ENCODE results near the gene AJAP1. TPM values are rescaled to one million over a fixed set of nuclear protein-coding genes. Genes with fewer than 3 reads are reported as not detected.

The AJAP1 gene
- total RNA-seq, 2 donors from 2014 or later = 0.05 to 0.46 TPM

GRCh38 chr1:4622821-4623220 is 31.6 kb upstream of the AJAP1 start:
- DNase-seq (no peak), ATAC-seq (replicated peaks in 1 of 2) (no peak)
- no peaks in the 10 kb centered on the region for H3K9me3 Mint-ChIP-seq
- H3K4me3 Mint-ChIP-seq = no peak overlapping the region
- no peaks in the 10 kb centered on the region for H3K36me3 Mint-ChIP-seq (ENCODE audit: insufficient read depth in 2 of 2)
- H3K27ac Mint-ChIP-seq = no peak overlapping the region
- no peaks in the 10 kb centered on the region for H3K4me1 Mint-ChIP-seq (ENCODE audit: low read depth)
- no peaks in the 10 kb centered on the region for H3K27me3 Mint-ChIP-seq (ENCODE audit: low read depth)

- Mint-ChIP-seq H3K4me1 (ENCODE audit: low read depth) (no peaks in the 10 kb centered on the region), H3K27me3 (ENCODE audit: low read depth) (no peaks in the 10 kb centered on the region), H3K27ac (no peak overlapping the region), H3K4me3 (no peak overlapping the region), H3K9me3 (no peaks in the 10 kb centered on the region), H3K36me3 (ENCODE audit: insufficient read depth in 2 of 2) (no peaks in the 10 kb centered on the region)
- no peak for ATAC-seq (replicated peaks in 1 of 2)
- no peak for DNase-seq
Measured at GRCh38 chr1:4624141-4624715, 30.2 kb upstream of the AJAP1 start.

GRCh38 chr1:4624801-4625200 is 29.6 kb upstream of the AJAP1 start:
- Mint-ChIP-seq H3K9me3 (no peaks in the 10 kb centered on the region), H3K27me3 (ENCODE audit: low read depth) (no peaks in the 10 kb centered on the region), H3K36me3 (ENCODE audit: insufficient read depth in 2 of 2) (no peaks in the 10 kb centered on the region), H3K27ac (no peak overlapping the region), H3K4me3 (no peak overlapping the region), H3K4me1 (ENCODE audit: low read depth) (no peaks in the 10 kb centered on the region)
- no peak for ATAC-seq (replicated peaks in 1 of 2)
- DNase-seq = no peak

GRCh38 chr1:4626061-4626460 is 28.3 kb upstream of the AJAP1 start:
- Mint-ChIP-seq H3K4me3 (no peak overlapping the region), H3K27me3 (ENCODE audit: low read depth) (no peaks in the 10 kb centered on the region), H3K9me3 (no peaks in the 10 kb centered on the region), H3K36me3 (ENCODE audit: insufficient read depth in 2 of 2) (no peaks in the 10 kb centered on the region), H3K27ac (no peak overlapping the region), H3K4me1 (ENCODE audit: low read depth) (no peaks in the 10 kb centered on the region)
- ATAC-seq (replicated peaks in 1 of 2) (no peak), DNase-seq (no peak)

GRCh38 chr1:4626560-4627319 is 27.7 kb upstream of the AJAP1 start:
- H3K9me3 Mint-ChIP-seq = no peaks in the 10 kb centered on the region
- H3K27me3 Mint-ChIP-seq (ENCODE audit: low read depth) = no peaks in the 10 kb centered on the region
- no peaks in the 10 kb centered on the region for H3K4me1 Mint-ChIP-seq (ENCODE audit: low read depth)
- no peak overlapping the region for H3K27ac Mint-ChIP-seq
- DNase-seq = no peak
- no peak for ATAC-seq (replicated peaks in 1 of 2)
- H3K36me3 Mint-ChIP-seq (ENCODE audit: insufficient read depth in 2 of 2) = no peaks in the 10 kb centered on the region
- no peak overlapping the region for H3K4me3 Mint-ChIP-seq

- Mint-ChIP-seq H3K27me3 (ENCODE audit: low read depth) (no peaks in the 10 kb centered on the region), H3K27ac (no peak overlapping the region), H3K36me3 (ENCODE audit: insufficient read depth in 2 of 2) (no peaks in the 10 kb centered on the region), H3K9me3 (no peaks in the 10 kb centered on the region), H3K4me3 (no peak overlapping the region), H3K4me1 (ENCODE audit: low read depth) (no peaks in the 10 kb centered on the region)
- DNase-seq (no peak), ATAC-seq (replicated peaks in 1 of 2) (no peak)
Measured at GRCh38 chr1:4627353-4627752, 27.1 kb upstream of the AJAP1 start.

- no peak overlapping the region for H3K27ac Mint-ChIP-seq
Measured at GRCh38 chr1:4628992-4629391, 25.4 kb upstream of the AJAP1 start.

GRCh38 chr1:4630561-4630960 is 23.8 kb upstream of the AJAP1 start:
- H3K4me3 Mint-ChIP-seq = no peak overlapping the region
- no peaks in the 10 kb centered on the region for H3K4me1 Mint-ChIP-seq (ENCODE audit: low read depth)
- H3K27ac Mint-ChIP-seq = no peak overlapping the region
- H3K27me3 Mint-ChIP-seq (ENCODE audit: low read depth) = no peaks in the 10 kb centered on the region
- DNase-seq = no peak
- no peaks in the 10 kb centered on the region for H3K36me3 Mint-ChIP-seq (ENCODE audit: insufficient read depth in 2 of 2)
- no peaks in the 10 kb centered on the region for H3K9me3 Mint-ChIP-seq
- ATAC-seq (replicated peaks in 1 of 2) = no peak

More at GRCh38 chr1:4628992-4629391, 25.4 kb upstream of the AJAP1 start:
- Mint-ChIP-seq H3K4me3 (no peak overlapping the region), H3K9me3 (no peaks in the 10 kb centered on the region), H3K4me1 (ENCODE audit: low read depth) (no peaks in the 10 kb centered on the region), H3K36me3 (ENCODE audit: insufficient read depth in 2 of 2) (no peaks in the 10 kb centered on the region), H3K27me3 (ENCODE audit: low read depth) (no peaks in the 10 kb centered on the region)
- ATAC-seq (replicated peaks in 1 of 2) = no peak
- no peak for DNase-seq

GRCh38 chr1:4631321-4631720 is 23.1 kb upstream of the AJAP1 start:
- Mint-ChIP-seq H3K36me3 (ENCODE audit: insufficient read depth in 2 of 2) (no peaks in the 10 kb centered on the region), H3K4me1 (ENCODE audit: low read depth) (no peaks in the 10 kb centered on the region), H3K27ac (no peak overlapping the region), H3K27me3 (ENCODE audit: low read depth) (no peaks in the 10 kb centered on the region), H3K4me3 (no peak overlapping the region), H3K9me3 (no peaks in the 10 kb centered on the region)
- no peak for DNase-seq
- ATAC-seq (replicated peaks in 1 of 2) = no peak

GRCh38 chr1:4633346-4633745 is 21.1 kb upstream of the AJAP1 start:
- Mint-ChIP-seq H3K27me3 (ENCODE audit: low read depth) (no peaks in the 10 kb centered on the region), H3K4me1 (ENCODE audit: low read depth) (no peaks in the 10 kb centered on the region), H3K36me3 (ENCODE audit: insufficient read depth in 2 of 2) (no peaks in the 10 kb centered on the region), H3K9me3 (no peaks in the 10 kb centered on the region), H3K4me3 (no peak overlapping the region), H3K27ac (no peak overlapping the region)
- DNase-seq (no peak), ATAC-seq (replicated peaks in 1 of 2) (no peak)

GRCh38 chr1:4634156-4634792 is 20.1 kb upstream of the AJAP1 start:
- no peaks in the 10 kb centered on the region for H3K27me3 Mint-ChIP-seq (ENCODE audit: low read depth)
- H3K9me3 Mint-ChIP-seq = no peaks in the 10 kb centered on the region
- ATAC-seq (replicated peaks in 1 of 2) = no peak
- DNase-seq = no peak
- no peaks in the 10 kb centered on the region for H3K4me1 Mint-ChIP-seq (ENCODE audit: low read depth)
- no peak overlapping the region for H3K27ac Mint-ChIP-seq
- no peaks in the 10 kb centered on the region for H3K36me3 Mint-ChIP-seq (ENCODE audit: insufficient read depth in 2 of 2)
- H3K4me3 Mint-ChIP-seq = no peak overlapping the region

GRCh38 chr1:4634793-4635406 is 19.5 kb upstream of the AJAP1 start:
- H3K27me3 Mint-ChIP-seq (ENCODE audit: low read depth) = no peaks in the 10 kb centered on the region
- DNase-seq (no peak), ATAC-seq (replicated peaks in 1 of 2) (no peak)
- no peaks in the 10 kb centered on the region for H3K4me1 Mint-ChIP-seq (ENCODE audit: low read depth)
- no peak overlapping the region for H3K27ac Mint-ChIP-seq
- no peak overlapping the region for H3K4me3 Mint-ChIP-seq
- no peaks in the 10 kb centered on the region for H3K36me3 Mint-ChIP-seq (ENCODE audit: insufficient read depth in 2 of 2)
- H3K9me3 Mint-ChIP-seq = no peaks in the 10 kb centered on the region

GRCh38 chr1:4636186-4636585 is 18.2 kb upstream of the AJAP1 start:
- DNase-seq = no peak
- Mint-ChIP-seq H3K36me3 (ENCODE audit: insufficient read depth in 2 of 2) (no peaks in the 10 kb centered on the region), H3K4me3 (no peak overlapping the region), H3K27me3 (ENCODE audit: low read depth) (no peaks in the 10 kb centered on the region), H3K27ac (no peak overlapping the region), H3K9me3 (no peaks in the 10 kb centered on the region), H3K4me1 (ENCODE audit: low read depth) (no peaks in the 10 kb centered on the region)
- no peak for ATAC-seq (replicated peaks in 1 of 2)

All from activated T-cell treated with anti-CD3 and anti-CD28 coated beads, Interleukin-2, amount 50 U/mL, for 72 hours (primary cell).